ENCODE measurements around the gene RELN. TPM values are rescaled to one million over a fixed set of nuclear protein-coding genes. Genes with fewer than 3 reads are reported as not detected.

The RELN gene
- total RNA-seq, 1 experiment from 2014 or later, result 0.48 TPM

- H3F3A ChIP-seq (ENCODE audit: insufficient read depth, low read depth), result no peaks in the 10 kb centered on the region
- POLR2A ChIA-PET (ENCODE audit: unreplicated experiment), result no interaction called here
- CTCF ChIA-PET, result no interaction called here
- no peak for TF ChIP-seq EZH2 (IDR thresholded peaks at IDR 0.05; ENCODE audit: low read depth)
- no peak for TF ChIP-seq CTCF (conservative IDR thresholded peaks at IDR 0.05)
- DNase-seq, result no peak
- no TSS peak for BruUV-seq (replicated peaks)
- no peak overlapping the region for H3K4me2 ChIP-seq
- H3K27ac ChIP-seq, result no peak overlapping the region
- H4K20me1 ChIP-seq (ENCODE audit: insufficient read depth), result no peaks in the 10 kb centered on the region
- no peaks in the 10 kb centered on the region for H3K36me3 ChIP-seq (ENCODE audit: low read depth)
- H3K4me3 ChIP-seq, result no peak overlapping the region
- no peaks in the 10 kb centered on the region for H3K79me2 ChIP-seq (ENCODE audit: low read depth)
- no peaks in the 10 kb centered on the region for H3K27me3 ChIP-seq (ENCODE audit: insufficient read depth, low read depth)
- H3K9me2 ChIP-seq (ENCODE audit: insufficient read depth), result no peaks in the 10 kb centered on the region
- intact Hi-C loops (cut with micrococcal nuclease; ENCODE audit: unreplicated experiment), result no loop called here
- H2AFZ ChIP-seq, result no peak overlapping the region
- no peaks in the 10 kb centered on the region for H3K9me3 ChIP-seq (ENCODE audit: insufficient read depth, low read depth)
- no peaks in the 10 kb centered on the region for H3K4me1 ChIP-seq (replicated peaks; ENCODE audit: insufficient read depth)
These were observed 138.1 kb downstream of the RELN start for GRCh38 chr7:103851357-103851756.

GRCh38 chr7:103843689-103844480 lies 145.6 kb downstream of the RELN start:
- Histone ChIP-seq H3K36me3 (ENCODE audit: low read depth) (no peaks in the 10 kb centered on the region), H3K4me3 (no peak overlapping the region), H3F3A (ENCODE audit: insufficient read depth, low read depth) (no peaks in the 10 kb centered on the region), H2AFZ (no peak overlapping the region), H4K20me1 (ENCODE audit: insufficient read depth) (no peaks in the 10 kb centered on the region), H3K9me2 (ENCODE audit: insufficient read depth) (no peaks in the 10 kb centered on the region), H3K9me3 (ENCODE audit: insufficient read depth, low read depth) (no peaks in the 10 kb centered on the region), H3K4me1 (replicated peaks; ENCODE audit: insufficient read depth) (no peaks in the 10 kb centered on the region), H3K27ac (no peak overlapping the region), H3K27me3 (ENCODE audit: insufficient read depth, low read depth) (no peaks in the 10 kb centered on the region), H3K4me2 (no peak overlapping the region), H3K79me2 (ENCODE audit: low read depth) (no peaks in the 10 kb centered on the region)
- intact Hi-C loops (cut with micrococcal nuclease; ENCODE audit: unreplicated experiment), result no loop called here
- no peak for DNase-seq
- CTCF ChIA-PET, result no interaction called here
- TF ChIP-seq EZH2 (IDR thresholded peaks at IDR 0.05; ENCODE audit: low read depth), result no peak
- TF ChIP-seq CTCF (conservative IDR thresholded peaks at IDR 0.05), result no peak
- BruUV-seq (replicated peaks), result no TSS peak
- POLR2A ChIA-PET (ENCODE audit: unreplicated experiment), result no interaction called here

GRCh38 chr7:103833401-103833800 lies 156.1 kb downstream of the RELN start:
- Histone ChIP-seq H3F3A (ENCODE audit: insufficient read depth, low read depth) (no peaks in the 10 kb centered on the region), H3K27ac (no peak overlapping the region), H3K36me3 (ENCODE audit: low read depth) (no peaks in the 10 kb centered on the region), H4K20me1 (ENCODE audit: insufficient read depth) (no peaks in the 10 kb centered on the region), H3K9me2 (ENCODE audit: insufficient read depth) (no peaks in the 10 kb centered on the region), H3K4me1 (replicated peaks; ENCODE audit: insufficient read depth) (no peaks in the 10 kb centered on the region), H3K79me2 (ENCODE audit: low read depth) (no peaks in the 10 kb centered on the region), H3K4me3 (no peak overlapping the region), H3K27me3 (ENCODE audit: insufficient read depth, low read depth) (no peaks in the 10 kb centered on the region), H2AFZ (no peak overlapping the region), H3K9me3 (ENCODE audit: insufficient read depth, low read depth) (no peaks in the 10 kb centered on the region), H3K4me2 (no peak overlapping the region)
- POLR2A ChIA-PET (ENCODE audit: unreplicated experiment), result no interaction called here
- CTCF ChIA-PET, result no interaction called here
- DNase-seq, result no peak
- intact Hi-C loops (cut with micrococcal nuclease; ENCODE audit: unreplicated experiment), result no loop called here
- BruUV-seq (replicated peaks), result no TSS peak
- TF ChIP-seq CTCF (conservative IDR thresholded peaks at IDR 0.05) (no peak), EZH2 (IDR thresholded peaks at IDR 0.05; ENCODE audit: low read depth) (no peak)
